H1 (cell line): ENCODE measurements around the gene PPP2R2C. TPM values are rescaled to one million over a fixed set of nuclear protein-coding genes. Genes with fewer than 3 reads are reported as not detected.

Source experiments
- CTCF ChIA-PET: fragments of 300-600 bp; sonication (Branson Sonifier 250); formaldehyde crosslinking; loops from one replicate; lab custom pipeline; 2021; ENCODE audit not compliant: partially characterized antibody; lab: Charles Lee
- POLR2A ChIA-PET: fragments of 300-600 bp; sonication (Branson Sonifier 250); formaldehyde crosslinking; loops from one replicate; lab custom pipeline; 2021; ENCODE audit warnings: inconsistent platforms; ENCODE audit not compliant: partially characterized antibody; lab: Charles Lee
- DNase-seq, 2 experiments: peaks; one replicate each; pipeline versions ENCODE4 v3.0.0 to v3.0.0-alpha.2; 2010 to 2022; ENCODE audit warnings: low spot score in 2 of 2, low read depth in 1 of 2, mixed read lengths in 1 of 2
- FAIRE-seq: peaks from 2 replicates; lab custom pipeline; 2011; peaks lifted over from hg19 to GRCh38; lab: Jason Lieb, UNC
- H2AFZ ChIP-seq: 2 replicates; pipeline ENCODE4 v1.8.1; 2012; ENCODE audit warnings: low read length, inconsistent platforms
- H2AK5ac ChIP-seq: 2 replicates; pipeline ENCODE4 v1.6.1; 2013; ENCODE audit warnings: low read depth, low read length
- H2BK120ac ChIP-seq: replicated peaks from 2 replicates; pipeline ENCODE3; 2013; ENCODE audit warnings: low read depth, low read length, inconsistent platforms
- H2BK12ac ChIP-seq: 2 replicates; pipeline ENCODE4 v1.6.1; 2013; ENCODE audit warnings: low read depth, low read length
- H2BK15ac ChIP-seq: 2 replicates; pipeline ENCODE4 v1.6.1; 2013; ENCODE audit warnings: low read length
- H2BK20ac ChIP-seq: 2 replicates; pipeline ENCODE4 v1.6.1; 2013; ENCODE audit warnings: low read length
- H2BK5ac ChIP-seq: 2 replicates; pipeline ENCODE4 v1.6.1; 2013; ENCODE audit warnings: low read depth, low read length
- H3K14ac ChIP-seq: 2 replicates; pipeline ENCODE4 v1.6.1; 2013; ENCODE audit warnings: inconsistent platforms; ENCODE audit not compliant: insufficient read length
- H3K18ac ChIP-seq: 2 replicates; pipeline ENCODE4 v1.6.1; 2013; ENCODE audit warnings: low read length; ENCODE audit errors: extremely low read depth
- H3K23ac ChIP-seq: 2 replicates; pipeline ENCODE4 v1.6.1; 2013; ENCODE audit warnings: inconsistent platforms; ENCODE audit not compliant: insufficient read length
- H3K23me2 ChIP-seq: 2 replicates; pipeline ENCODE4 v1.6.1; 2013; ENCODE audit warnings: low read depth, low read length
- H3K27ac ChIP-seq: 2 replicates; pipeline ENCODE4 v1.6.1; 2011; ENCODE audit warnings: low read depth, low read length, inconsistent platforms
- H3K27me3 ChIP-seq, 4 experiments: replicated peaks in 1 of 4; 1 replicate in 1 of 4; 2 replicates in 3 of 4; pipeline versions ENCODE4 v1.6.1 to v1.8.1; 2011 to 2013; ENCODE audit warnings: low read length in 3 of 4, mild to moderate bottlenecking in 3 of 4, inconsistent platforms in 2 of 4, mixed read lengths in 2 of 4, moderate library complexity in 1 of 4; ENCODE audit not compliant: control insufficient read depth in 3 of 4, insufficient read depth in 3 of 4; ENCODE audit errors: extremely low read depth in 1 of 4
- H3K36me3 ChIP-seq, 4 experiments: 2 replicates each; pipeline versions ENCODE4 v1.6.1 to v1.8.1; 2011 to 2013; ENCODE audit warnings: mild to moderate bottlenecking in 4 of 4, low read length in 3 of 4, moderate library complexity in 2 of 4, control low read depth in 1 of 4, inconsistent platforms in 1 of 4; ENCODE audit not compliant: insufficient read depth in 4 of 4, control insufficient read depth in 2 of 4
- H3K4ac ChIP-seq: replicated peaks from 2 replicates; pipeline ENCODE3; 2013; ENCODE audit warnings: low read length, low read depth, mixed read lengths, inconsistent platforms; ENCODE audit not compliant: insufficient read length
- H3K4me1 ChIP-seq, 4 experiments: replicated peaks in 1 of 4; 1 replicate in 1 of 4; 2 replicates in 3 of 4; pipeline versions ENCODE4 v1.6.1 to v1.8.1; 2011 to 2013; ENCODE audit warnings: low read length in 3 of 4, inconsistent platforms in 2 of 4, mixed read lengths in 1 of 4; ENCODE audit not compliant: insufficient read depth in 4 of 4, control insufficient read depth in 3 of 4
- H3K4me2 ChIP-seq, 2 experiments: 2 replicates each; pipeline versions ENCODE4 v1.6.1 to v1.8.1; 2011 to 2013; ENCODE audit warnings: low read depth in 2 of 2, low read length in 2 of 2, control low read depth in 1 of 2, inconsistent platforms in 1 of 2, mild to moderate bottlenecking in 1 of 2; ENCODE audit not compliant: insufficient read depth in 1 of 2
- H3K4me3 ChIP-seq, 4 experiments: fragments of 200-600, 300-600 bp in 1 of 4; sonication (generic), shearing (Covaris generic), sonication (Bioruptor Twin) in 1 of 4; 2 replicates each; pipeline versions ENCODE4 v1.5.1 to v1.8.1; 2011 to 2016; ENCODE audit warnings: low read length in 4 of 4, low read depth in 3 of 4, control low read depth in 2 of 4, inconsistent platforms in 2 of 4, mild to moderate bottlenecking in 2 of 4, mixed read lengths in 1 of 4, moderate library complexity in 1 of 4; ENCODE audit not compliant: insufficient read depth in 2 of 4; ENCODE audit errors: extremely low read depth in 1 of 4
- H3K56ac ChIP-seq: replicated peaks from 2 replicates; pipeline ENCODE3; 2013; ENCODE audit warnings: low read depth, mild to moderate bottlenecking, mixed read lengths, low read length, inconsistent platforms; ENCODE audit not compliant: insufficient read length
- H3K79me1 ChIP-seq: 2 replicates; pipeline ENCODE4 v1.6.1; 2013; ENCODE audit warnings: low read depth, low read length, control low read depth
- H3K79me2 ChIP-seq, 2 experiments: 2 replicates each; pipeline versions ENCODE4 v1.6.1 to v1.8.1; 2012 to 2013; ENCODE audit warnings: low read length in 2 of 2, mild to moderate bottlenecking in 2 of 2, inconsistent platforms in 1 of 2; ENCODE audit not compliant: insufficient read depth in 2 of 2, control insufficient read depth in 1 of 2
- H3K9ac ChIP-seq, 4 experiments: replicated peaks in 1 of 4; 1 replicate in 1 of 4; 2 replicates in 3 of 4; pipeline versions ENCODE4 v1.6.1 to v1.8.1; 2011 to 2013; ENCODE audit warnings: low read depth in 3 of 4, low read length in 3 of 4, control low read depth in 2 of 4, mild to moderate bottlenecking in 2 of 4, moderate library complexity in 2 of 4, inconsistent platforms in 1 of 4; ENCODE audit errors: extremely low read depth in 1 of 4
- H3K9me3 ChIP-seq, 2 experiments: 2 replicates each; pipeline versions ENCODE4 v1.6.1 to v1.8.1; 2012 to 2013; ENCODE audit warnings: mild to moderate bottlenecking in 2 of 2, moderate library complexity in 2 of 2, control low read depth in 1 of 2, inconsistent platforms in 1 of 2, low read depth in 1 of 2, low read length in 1 of 2, mixed read lengths in 1 of 2; ENCODE audit not compliant: insufficient read depth in 2 of 2
- H4K20me1 ChIP-seq, 2 experiments: replicated peaks in 1 of 2; 2 replicates each; pipeline versions ENCODE3 to v1.8.1; 2011 to 2013; ENCODE audit warnings: inconsistent platforms in 2 of 2, low read length in 2 of 2, mild to moderate bottlenecking in 1 of 2; ENCODE audit not compliant: insufficient read depth in 2 of 2, control insufficient read depth in 1 of 2
- H4K5ac ChIP-seq: 2 replicates; pipeline ENCODE4 v1.6.1; 2013; ENCODE audit warnings: low read length, low read depth, mixed read lengths, inconsistent platforms; ENCODE audit not compliant: insufficient read length
- H4K8ac ChIP-seq: 2 replicates; pipeline ENCODE4 v1.8.0; 2013; ENCODE audit warnings: mild to moderate bottlenecking, moderate library complexity, low read length, inconsistent platforms; ENCODE audit not compliant: insufficient read depth; ENCODE audit errors: extremely low read depth
- H4K91ac ChIP-seq: replicated peaks from 2 replicates; pipeline ENCODE3; 2013; ENCODE audit warnings: low read length, mixed read lengths, inconsistent platforms; ENCODE audit not compliant: insufficient read length
- BACH1 ChIP-seq: IDR thresholded peaks from 2 replicates; pipeline ENCODE4 v1.6.1; 2012; ENCODE audit warnings: low read length, improper control_type of control experiment
- CHD2 ChIP-seq: IDR thresholded peaks from 2 replicates; pipeline ENCODE4 v1.6.1; 2012; ENCODE audit warnings: low read length, improper control_type of control experiment
- WGBS, 2 experiments: shearing (Covaris generic) in 1 of 2; methylation state at CpG; one replicate each; pipeline versions ENCODE4 v1.1.6 to v1.1.7; 2013 to 2015; ENCODE audit warnings: low lambda C conversion rate in 2 of 2, mixed read lengths in 2 of 2, inconsistent platforms in 1 of 2, low coverage in 1 of 2, missing lambda C conversion rate in 1 of 2; ENCODE audit not compliant: insufficient replicate concordance in 2 of 2, insufficient coverage in 1 of 2, insufficient read length in 1 of 2; ENCODE audit errors: extremely low coverage in 1 of 2, missing lambda C conversion rate in 1 of 2; 5-methylcytosine and 5-hydroxymethylcytosine counted together
- polyA plus RNA-seq, 7 experiments: library from polyadenylated mRNA; depleted of rRNA in 3 of 7; stranded (reverse) in 5 of 7; unstranded in 2 of 7; fragments of >200 nt in 5 of 7; fragments of 200-250 nt in 2 of 7; gene quantifications; 1 replicate in 5 of 7; 2 replicates in 1 of 7; 4 replicates in 1 of 7; pipeline versions ENCODE4 v1.2.1 to v1.2.3, GENCODE V29; 2011 to 2013; ENCODE audit warnings: missing spikeins in 2 of 7, mixed read lengths in 2 of 7
- total RNA-seq: library from RNA; stranded (reverse); fragmentation: NEBNext Ultra II Directional; extraction: Animal tissue kit (Norgen Biotek cat#: 25700); gene quantifications from 2 replicates; pipeline ENCODE4 v1.2.1, GENCODE V29; 2021

Gene PPP2R2C
- total and polyA plus RNA-seq, 2 of the 8 experiments (the other 6 are each of a cell fraction or from before 2014, with no cell fraction given), result 6.4 TPM

- no peak overlapping the region for H4K8ac ChIP-seq
- H2BK15ac ChIP-seq, result no peak overlapping the region
- no peaks in the 10 kb centered on the region for H3K23me2 ChIP-seq
- H3K36me3 ChIP-seq, result no peaks in the 10 kb centered on the region
- no peaks in the 10 kb centered on the region for H3K27me3 ChIP-seq
- H3K4ac ChIP-seq, result no peak overlapping the region
- no peak overlapping the region for H2BK20ac ChIP-seq
- H3K27ac ChIP-seq, result no peak overlapping the region
- no peak overlapping the region for H2BK120ac ChIP-seq
- DNase-seq (no peak), FAIRE-seq (no peak)
- H3K9me3 ChIP-seq, result no peaks in the 10 kb centered on the region
- H3K14ac ChIP-seq, result no peak overlapping the region
- no peak overlapping the region for H2AFZ ChIP-seq
- no peaks in the 10 kb centered on the region for H3K79me1 ChIP-seq
- POLR2A ChIA-PET, result no interaction called here
- no peak overlapping the region for H4K91ac ChIP-seq
- no peaks in the 10 kb centered on the region for H3K79me2 ChIP-seq
- H3K4me3 ChIP-seq, result no peak overlapping the region
- peaks cover 0 to 16% (median 7%) of the 10 kb centered on the region in 4 experiments; a peak in 5 of 7 replicates for H3K4me1 ChIP-seq
- H3K23ac ChIP-seq, result no peak overlapping the region
- TF ChIP-seq CHD2, result no peak
- no peak for TF ChIP-seq BACH1
- H2BK5ac ChIP-seq, result no peak overlapping the region
- H2AK5ac ChIP-seq, result no peak overlapping the region
- H4K20me1 ChIP-seq, result no peaks in the 10 kb centered on the region
- H3K56ac ChIP-seq, result no peak overlapping the region
- H4K5ac ChIP-seq, result no peak overlapping the region
- no peak overlapping the region for H2BK12ac ChIP-seq
- CTCF ChIA-PET, result interaction anchor here (0.7 to 12.2 kb wide), 11 partner anchors 12 to 233 kb away, joined by 3 to 175 read pairs (median 3); no protein-coding TSS in a partner anchor
- no peak overlapping the region for H3K9ac ChIP-seq
- H3K18ac ChIP-seq, result no peak overlapping the region
- H3K4me2 ChIP-seq, result no peak overlapping the region
- WGBS, 2 experiments, result 76% methylated on average over 7 of the region's 9 CpGs; no CpG with 5 or more reads in 1 of the 2 experiments
Observed at GRCh38 chr4:6340446-6341015, 131.9 kb downstream of the PPP2R2C start.
